HG03457 (cell line): ENCODE results near the gene EEF2KMT.
"Not testable (repeated sequence)": the region's sequence is repeated elsewhere in the genome, so short reads cannot be mapped to it uniquely, and the experiment has no call there.

ENCODE experiments used
- ATAC-seq: cut with Tn5 transposase; IDR thresholded peaks from one replicate; pipeline ENCODE4 v1.9.1; 2021; ENCODE audit warnings: moderate number of reproducible peaks; ENCODE audit not compliant: unreplicated experiment

Gene EEF2KMT

GRCh38 chr16:5071341-5071680 is 26.3 kb downstream of the EEF2KMT start:
- ATAC-seq = no peak

GRCh38 chr16:5070431-5071186 is 27.0 kb downstream of the EEF2KMT start:
- no peak for ATAC-seq

- no peak for ATAC-seq
These were observed 27.7 kb downstream of the EEF2KMT start for GRCh38 chr16:5069854-5070253.

GRCh38 chr16:5069048-5069447 is 28.5 kb downstream of the EEF2KMT start:
- ATAC-seq = no peak

GRCh38 chr16:5066511-5066910 is 31.1 kb downstream of the EEF2KMT start:
- no peak for ATAC-seq

GRCh38 chr16:5065813-5066212 is 31.8 kb downstream of the EEF2KMT start, which contains the start of gene C16orf89:
TSS of gene C16orf89 (minus strand) at chr16:5065956. CDS start at chr16:5065908, 48 bp downstream.
- no peak for ATAC-seq

- no peak for ATAC-seq
These were observed 32.3 kb downstream of the EEF2KMT start for GRCh38 chr16:5065326-5065725.

GRCh38 chr16:5064915-5065314 is 32.7 kb downstream of the EEF2KMT start:
- no peak for ATAC-seq

GRCh38 chr16:5062790-5063765 is 34.5 kb downstream of the EEF2KMT start:
- no peak for ATAC-seq

- no peak for ATAC-seq
These were observed 35.5 kb downstream of the EEF2KMT start for GRCh38 chr16:5062051-5062450.

GRCh38 chr16:5060073-5060641 is 37.4 kb downstream of the EEF2KMT start:
- no peak for ATAC-seq

- ATAC-seq = no peak
These were observed 38.1 kb downstream of the EEF2KMT start for GRCh38 chr16:5059386-5060072.

GRCh38 chr16:5058476-5058875 is 39.1 kb downstream of the EEF2KMT start:
- no peak for ATAC-seq

- no peak for ATAC-seq
These were observed 41.2 kb downstream of the EEF2KMT start for GRCh38 chr16:5056352-5056751.

- ATAC-seq = no peak
These were observed 42.4 kb downstream of the EEF2KMT start for GRCh38 chr16:5054876-5055865.

GRCh38 chr16:5046914-5047313 is 50.7 kb downstream of the EEF2KMT start:
- ATAC-seq = no peak

- ATAC-seq = no peak
These were observed 52.0 kb downstream of the EEF2KMT start for GRCh38 chr16:5045499-5046115.

GRCh38 chr16:5044581-5044980 is 53.0 kb downstream of the EEF2KMT start:
- ATAC-seq = not testable (repeated sequence)

GRCh38 chr16:5044011-5044540 is 53.5 kb downstream of the EEF2KMT start:
- ATAC-seq = no peak
